ENCODE data around the gene METTL16.

Gene METTL16

DNA sequence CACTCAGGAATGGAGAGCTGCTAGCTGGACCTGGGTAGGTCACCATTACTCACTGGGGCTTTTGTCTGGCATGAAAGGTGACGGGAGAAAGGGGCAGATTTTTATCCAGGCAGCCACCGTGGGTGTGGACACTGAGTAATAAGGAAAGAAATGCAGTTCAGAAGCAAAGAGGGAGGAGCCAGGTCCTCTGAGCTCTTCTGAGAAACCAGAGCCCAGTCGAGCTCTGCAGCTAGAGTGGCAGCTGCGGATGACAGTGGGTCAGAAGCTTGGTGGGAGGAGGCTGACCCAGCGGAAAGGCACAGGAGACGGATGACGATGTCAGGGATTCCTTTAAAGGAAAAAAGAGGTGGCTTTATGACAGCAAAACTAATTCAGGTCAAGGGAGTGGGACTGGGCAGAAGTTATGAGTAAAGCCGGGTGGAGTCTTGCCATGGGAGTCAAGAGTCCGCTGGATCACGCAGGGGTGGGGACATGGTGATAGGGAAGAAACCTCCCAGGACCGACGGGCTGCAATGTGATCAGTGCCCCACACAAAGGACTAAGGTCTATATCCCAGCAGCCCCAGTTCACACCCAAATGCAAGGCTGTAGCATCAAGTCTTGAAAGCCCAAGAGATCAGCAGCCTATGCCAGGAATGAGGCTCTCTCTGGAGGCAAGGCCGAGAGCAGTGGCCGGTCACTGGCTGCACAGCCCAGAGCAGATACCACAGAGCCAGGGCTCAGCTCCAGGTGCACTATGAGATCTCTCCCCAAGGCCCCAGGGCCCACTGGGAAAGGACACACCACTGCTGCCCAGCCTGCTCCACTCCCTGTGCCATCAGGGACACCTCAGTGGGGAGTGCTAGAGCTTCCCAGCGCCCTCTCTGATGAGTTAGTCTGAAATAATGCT, 104.5 kb downstream of the METTL16 start:
- DNase-seq: peak; percentile 84

DNA sequence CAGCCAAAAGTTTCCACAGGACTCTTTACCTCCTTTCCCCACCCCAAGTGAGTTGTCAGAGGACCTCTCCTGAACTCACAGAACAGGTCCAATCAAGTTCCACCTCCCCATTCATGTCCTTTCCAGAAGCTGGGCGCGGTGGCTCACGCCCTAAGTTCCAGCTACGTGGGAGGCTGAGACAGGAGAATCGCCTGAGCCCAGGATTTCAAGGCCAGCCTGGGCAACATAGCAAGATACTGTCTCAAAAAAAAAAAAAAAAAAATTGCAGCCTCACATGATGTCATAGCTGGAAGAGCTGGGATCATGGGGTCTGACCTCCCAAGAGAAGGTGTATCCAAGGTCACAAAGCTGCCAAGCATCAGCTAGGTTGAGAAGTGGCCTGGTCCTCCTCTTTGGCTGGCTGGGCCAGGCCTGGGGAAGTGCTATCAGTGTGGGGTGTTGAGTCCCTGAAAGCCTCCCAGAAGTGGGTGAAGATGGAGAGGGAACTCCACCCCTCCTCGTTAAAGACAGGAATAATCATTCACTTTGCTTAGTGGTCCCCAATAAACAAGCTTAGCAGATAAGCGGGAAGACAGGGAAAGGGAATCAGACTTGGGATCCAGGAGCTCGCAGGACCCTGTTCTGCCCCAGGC, 105.3 kb downstream of the METTL16 start:
- no peak for DNase-seq

DNA sequence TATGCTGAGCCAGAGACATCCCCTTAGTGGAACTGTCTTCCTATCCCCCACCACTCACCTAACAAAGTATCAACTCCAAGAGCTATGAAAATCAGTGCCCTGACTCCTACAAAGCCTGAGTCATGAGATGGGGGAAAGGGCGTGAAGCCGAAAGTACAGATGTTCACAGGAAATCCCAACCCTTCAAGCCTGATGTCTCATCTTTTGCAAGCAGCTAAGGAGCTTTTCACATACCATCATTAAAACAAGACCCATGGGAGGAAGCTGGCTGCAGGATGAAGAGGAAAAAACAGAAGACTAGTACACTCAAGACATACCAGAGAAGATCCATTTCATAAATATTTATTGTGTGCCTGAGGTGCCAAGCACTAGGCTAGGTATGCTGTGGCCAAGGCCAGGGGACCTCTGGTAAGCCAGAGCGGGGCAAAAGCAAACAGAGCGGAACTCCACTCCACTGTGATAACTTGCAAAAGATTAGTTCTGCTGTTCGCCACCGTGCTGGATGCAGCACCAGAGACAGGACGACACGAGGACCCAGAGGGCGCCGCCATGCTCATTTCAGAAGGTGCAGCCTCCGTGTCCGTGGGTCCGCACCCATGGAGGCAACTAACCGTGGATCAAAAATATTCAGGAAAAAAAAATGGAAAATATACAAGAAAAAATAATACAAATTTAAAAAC, 106.3 kb downstream of the METTL16 start:
- peak; percentile 92 for DNase-seq

DNA sequence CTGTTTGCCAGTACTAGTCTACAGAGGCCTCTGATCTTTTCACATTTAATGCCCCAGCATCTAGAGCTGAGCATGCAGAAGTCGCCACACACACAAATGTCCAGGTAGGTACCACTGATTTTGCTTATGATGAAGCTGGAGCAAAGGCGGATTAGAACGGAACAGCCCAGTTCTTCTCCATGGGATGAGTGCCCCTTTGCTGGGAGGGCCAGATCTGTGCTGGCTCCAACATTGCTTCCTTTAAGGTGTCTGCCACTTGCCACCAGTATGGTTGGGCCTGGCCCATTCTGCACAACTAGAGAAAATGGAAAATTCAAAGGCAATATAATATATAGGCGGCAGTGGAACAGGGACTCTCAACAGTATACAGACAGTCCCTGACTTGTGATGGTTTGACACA, 108.6 kb downstream of the METTL16 start:
- DNase-seq: no peak

DNA sequence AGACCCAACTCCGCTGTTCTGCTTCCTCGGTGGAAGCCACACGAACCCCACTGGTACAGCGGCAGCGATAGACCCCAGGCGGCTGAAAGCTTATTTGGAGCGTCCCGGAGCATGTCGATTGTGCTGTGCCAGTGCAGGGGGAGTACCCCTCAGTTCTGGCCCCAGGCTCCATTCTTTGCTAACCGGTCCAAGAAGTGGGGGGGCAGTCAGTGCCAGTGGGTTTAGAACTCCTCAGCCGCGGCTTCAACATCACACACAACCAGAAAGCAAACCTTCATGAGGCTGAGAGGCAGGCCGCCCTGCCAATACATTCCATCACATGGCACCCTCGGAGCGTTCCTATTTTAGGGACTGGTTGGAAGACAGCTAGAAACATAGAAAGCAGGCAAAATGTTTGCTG, 109.1 kb downstream of the METTL16 start:
- no peak for DNase-seq

DNA sequence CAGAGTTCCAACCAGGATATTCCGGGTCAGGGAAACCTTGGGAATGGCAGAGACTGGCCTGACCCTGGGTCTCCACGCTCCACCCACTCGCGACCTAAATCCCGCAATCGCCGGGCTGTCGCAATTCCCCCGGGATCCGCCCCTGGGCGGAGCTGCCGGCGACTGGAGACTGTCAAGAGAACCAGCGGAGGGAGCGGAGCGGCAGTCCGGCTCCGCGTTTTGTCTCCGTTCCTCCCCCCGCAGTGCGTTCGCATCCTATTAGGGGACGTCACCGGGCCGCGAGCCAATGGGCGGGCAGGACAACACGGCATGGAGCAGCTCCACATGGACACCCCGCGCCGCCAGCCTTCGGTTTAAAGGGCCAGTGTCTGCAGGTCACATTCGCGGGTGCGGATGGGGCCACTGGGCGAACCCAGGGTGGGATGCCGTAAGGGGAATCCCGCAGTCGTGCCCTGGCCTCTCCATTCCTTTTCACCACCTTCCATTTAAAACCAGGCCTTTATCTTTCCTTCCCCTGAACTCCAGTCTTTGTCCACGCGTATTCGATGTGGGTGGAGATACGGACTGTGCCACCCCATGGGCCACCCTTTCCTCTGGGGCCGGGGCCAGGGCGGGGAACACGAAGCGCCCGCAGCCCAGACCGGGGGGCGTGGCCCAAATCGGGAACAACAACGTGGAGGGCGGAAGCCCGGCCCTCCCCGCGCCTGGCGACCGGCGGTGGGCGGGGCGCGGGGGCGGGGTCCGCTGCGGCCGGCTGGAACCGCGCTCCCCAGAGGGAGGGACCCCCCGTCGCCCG, 110.1 kb downstream of the METTL16 start:
- peak; percentile 100 for DNase-seq

DNA sequence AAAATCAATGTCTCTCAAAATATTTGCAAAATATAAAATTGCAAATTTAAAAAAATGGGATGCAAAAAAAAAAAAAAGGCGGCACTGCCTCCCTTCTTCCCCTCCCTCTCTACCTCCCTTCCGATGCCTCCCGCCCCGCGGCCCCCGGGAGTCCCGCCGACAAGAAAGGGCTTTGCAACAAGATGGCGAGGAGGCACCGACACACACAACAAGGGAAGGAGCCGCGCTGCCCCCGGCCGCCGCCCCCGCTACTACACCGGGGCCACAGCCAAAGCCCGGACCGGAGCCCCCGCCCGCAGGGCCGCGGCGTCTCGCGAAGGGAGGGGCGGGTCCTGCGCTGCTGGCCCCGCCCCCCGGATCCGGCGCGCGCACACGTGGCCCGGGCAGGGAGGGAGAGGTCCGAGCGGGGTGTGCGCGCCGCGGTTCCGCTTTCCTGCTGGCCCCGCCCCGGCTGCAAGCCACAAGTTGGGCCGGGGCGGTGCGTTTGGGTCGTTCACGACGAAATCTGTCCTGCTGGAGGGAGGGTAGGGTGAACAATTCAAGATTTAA, 110.7 kb downstream of the METTL16 start, which contains the start of gene MNT:
MNT (minus strand) TSS at position 184 of the 549 bp plus-strand sequence. CDS start 348 bp downstream, outside the sequence.
- peak; percentile 96 for DNase-seq

DNA sequence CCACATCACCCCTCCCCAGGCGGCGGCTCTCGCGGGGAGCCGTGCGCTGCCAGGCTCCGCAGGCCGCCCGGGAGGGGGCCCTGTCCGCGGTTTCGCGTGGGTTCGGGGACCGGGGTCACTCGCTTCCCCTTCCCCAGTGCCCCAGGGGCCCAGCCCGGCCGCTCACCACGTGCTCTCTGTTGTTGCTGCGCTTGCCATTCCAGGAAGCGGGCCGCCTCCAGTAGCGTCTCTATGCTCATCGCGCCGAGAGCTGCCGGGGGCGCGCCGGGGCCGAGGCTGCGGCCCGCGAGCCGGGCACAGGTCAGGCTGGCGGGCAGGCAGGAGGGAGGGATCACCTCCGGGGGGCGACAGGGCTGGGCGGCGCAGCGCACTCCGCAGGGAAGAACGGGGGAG, 111.2 kb downstream of the METTL16 start:
- peak; percentile 53 for DNase-seq

DNA sequence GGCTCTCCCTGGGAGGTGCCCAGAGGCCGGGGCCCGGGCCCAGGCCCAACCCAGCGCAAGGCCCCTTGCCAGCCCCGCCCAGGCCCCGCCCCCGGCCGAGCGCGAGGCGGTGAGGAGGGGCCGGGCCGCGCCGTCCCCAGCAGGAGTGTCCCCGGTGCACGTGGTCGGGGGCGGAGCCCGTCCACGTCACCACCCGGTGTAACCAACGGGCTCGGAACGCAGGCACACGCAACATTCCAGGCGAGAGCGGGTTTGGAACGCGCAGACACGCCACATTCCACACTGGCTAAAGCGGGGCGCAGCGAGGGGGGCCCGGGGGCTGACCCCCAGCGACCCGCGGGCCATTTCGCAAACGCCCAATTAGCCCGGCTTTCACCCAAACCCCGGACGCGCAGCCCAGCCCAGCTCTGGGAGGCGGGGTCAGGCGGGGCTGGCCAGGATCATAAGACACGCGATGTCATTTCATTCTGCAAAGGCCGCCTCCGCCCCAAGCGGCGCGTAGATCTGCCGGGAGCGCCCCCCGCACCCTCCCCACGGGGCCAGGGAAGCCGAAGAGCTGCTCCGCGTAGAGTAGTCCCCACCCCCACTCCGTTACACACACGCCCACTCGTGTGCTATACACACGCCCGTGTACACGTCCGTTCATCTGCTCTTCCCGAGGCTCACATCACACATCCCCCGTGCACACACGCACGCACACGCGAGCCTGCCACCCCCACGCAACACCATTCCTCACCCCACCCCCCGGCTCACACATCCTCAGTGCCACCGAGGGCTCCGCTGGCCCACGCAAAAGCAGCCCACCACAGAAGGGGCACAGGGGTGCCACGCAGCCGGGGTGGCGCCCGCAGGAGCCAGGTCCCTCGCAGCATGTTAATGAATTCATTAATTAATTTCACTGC, 111.9 kb downstream of the METTL16 start:
- peak; percentile 96 for DNase-seq

DNA sequence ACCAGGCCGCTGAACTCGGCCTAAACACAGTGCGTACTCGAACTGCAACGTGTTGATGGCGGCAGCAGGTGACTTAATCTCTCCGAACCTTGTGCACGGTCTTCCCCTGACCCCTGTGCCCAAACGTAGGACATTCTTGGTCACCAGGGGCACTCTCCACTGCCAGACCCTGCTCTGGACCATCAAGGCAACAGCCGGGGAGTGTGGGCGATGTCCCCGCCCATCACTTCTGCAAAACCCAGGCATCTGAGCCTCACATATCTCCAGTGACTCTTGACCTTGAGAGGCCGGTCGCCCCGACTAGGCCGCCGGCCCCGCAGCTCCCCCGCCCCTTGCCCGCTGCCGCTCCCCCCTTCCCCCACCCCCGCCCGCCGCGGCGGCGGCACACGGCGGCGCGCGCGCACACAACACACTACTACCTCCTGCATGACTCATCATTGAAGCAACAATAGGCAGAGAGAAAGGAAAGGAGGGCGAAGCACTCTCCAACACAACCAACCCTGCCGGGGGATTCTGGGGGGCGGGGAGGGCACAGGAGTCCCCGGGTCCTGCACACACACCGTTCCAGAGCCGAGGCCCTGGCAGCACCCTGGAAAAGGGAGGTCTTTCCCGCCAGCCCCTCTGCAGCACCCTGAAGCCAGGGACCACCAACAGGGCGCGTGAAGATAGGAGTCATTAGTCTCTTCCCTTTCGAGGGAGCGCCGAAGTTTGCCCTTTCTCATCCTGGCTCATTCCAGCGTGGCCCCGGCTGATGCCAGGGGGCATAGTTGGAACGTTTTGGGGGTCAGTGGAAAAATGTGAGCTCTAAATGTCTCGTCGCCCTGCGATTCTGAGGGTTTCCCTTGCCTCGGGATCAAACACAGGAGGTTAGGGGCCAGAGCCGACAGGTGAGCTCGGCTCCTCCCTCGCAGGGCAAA, 112.8 kb downstream of the METTL16 start:
- DNase-seq: peak; percentile 87

DNA sequence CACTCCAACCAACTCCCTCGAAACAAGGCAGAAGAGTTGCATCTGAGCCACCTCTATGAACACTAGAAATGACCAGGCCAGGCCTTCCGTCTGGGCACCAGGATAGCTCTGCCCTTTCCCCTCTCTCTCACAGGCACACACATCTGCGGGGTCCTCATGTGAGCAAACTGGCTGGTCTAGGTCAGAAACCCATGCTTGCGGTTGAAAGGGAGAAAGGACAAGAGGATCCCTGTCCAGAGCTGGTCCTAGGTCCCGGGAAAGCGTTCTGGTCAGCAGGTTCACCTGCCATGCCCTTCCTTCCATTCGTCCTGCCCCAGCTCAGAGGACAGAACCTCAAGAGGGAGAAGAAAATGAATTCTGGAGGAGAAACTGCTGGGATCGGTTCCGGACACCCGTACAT, 113.5 kb downstream of the METTL16 start:
- DNase-seq: no peak

DNA sequence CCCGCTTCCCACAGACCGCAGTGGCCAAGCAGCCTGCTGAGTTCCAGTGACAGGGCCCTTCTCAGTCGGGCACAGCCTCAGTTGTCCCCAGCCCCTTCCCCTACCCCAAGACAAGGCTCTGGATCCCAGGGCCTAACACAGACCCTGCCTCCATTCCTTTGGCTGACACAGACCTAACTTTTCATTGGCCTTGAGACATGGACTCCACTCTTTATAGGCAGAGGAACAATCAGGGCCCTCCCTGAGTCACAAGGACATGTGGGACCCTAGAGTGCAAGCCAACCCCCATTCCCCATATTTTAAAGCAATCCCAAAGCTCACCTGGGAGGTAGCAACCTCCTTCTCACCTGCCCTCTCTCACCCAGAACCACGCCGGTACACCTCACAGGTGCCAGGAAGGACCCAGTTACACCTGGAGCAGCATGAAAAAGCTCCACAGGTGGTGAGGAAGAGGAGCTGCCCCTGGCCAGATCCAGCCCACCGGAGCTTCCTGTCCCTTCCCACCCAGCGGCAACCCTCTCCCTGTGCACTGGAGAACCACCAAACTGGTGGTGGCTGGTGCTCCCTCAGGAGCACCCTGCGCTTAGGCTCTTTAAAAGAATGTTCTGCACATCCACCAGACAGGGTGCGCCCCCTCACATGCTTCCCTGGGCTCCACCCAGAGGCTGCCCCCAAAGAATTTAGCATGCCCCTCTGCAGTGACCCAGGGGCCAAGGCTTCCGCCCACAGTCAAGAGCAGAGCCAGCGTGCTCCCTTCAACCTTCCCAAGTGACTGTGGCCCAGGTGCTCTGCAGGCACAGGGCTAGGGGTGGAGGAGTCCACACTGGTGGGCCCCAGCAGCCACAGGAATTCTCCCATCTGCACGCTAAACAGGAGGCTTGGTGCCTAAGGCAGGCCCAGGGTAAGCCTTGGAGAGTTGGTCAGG, 114.2 kb downstream of the METTL16 start:
- DNase-seq: no peak

DNA sequence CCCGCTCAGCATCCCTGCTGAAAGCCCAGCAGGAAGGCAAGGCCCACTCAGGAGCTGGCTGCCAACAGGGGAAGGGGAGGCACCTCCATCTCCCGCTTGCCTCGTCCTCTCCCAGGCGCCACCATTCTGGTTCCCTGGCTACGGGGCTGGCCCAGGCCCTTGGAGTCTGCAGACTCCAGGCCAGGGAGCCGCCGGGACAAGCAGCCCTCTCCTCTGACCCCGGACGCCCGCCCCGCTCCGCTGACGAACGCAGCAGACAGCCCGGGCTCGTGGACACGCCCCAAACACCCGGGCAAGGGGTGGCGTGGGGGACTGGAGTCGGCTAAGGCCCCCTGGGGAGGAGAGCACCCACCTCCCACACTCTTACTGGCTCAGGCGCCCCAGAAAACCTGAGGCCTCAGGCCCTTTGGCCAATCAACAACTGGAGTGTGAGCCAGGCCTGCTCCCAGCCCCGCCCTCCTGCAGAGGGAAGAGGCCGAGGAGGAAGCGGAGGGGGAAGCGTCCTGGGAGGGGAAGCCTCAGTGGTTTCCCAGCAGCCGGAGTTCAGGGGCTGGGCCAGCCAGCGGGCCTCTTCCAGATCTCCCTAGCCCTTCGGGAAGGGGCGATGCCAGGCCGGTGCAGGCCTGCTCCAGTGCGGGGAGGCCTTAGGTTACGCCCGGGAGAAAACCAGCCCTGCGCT, 115.0 kb downstream of the METTL16 start:
- peak; percentile 98 for DNase-seq

DNA sequence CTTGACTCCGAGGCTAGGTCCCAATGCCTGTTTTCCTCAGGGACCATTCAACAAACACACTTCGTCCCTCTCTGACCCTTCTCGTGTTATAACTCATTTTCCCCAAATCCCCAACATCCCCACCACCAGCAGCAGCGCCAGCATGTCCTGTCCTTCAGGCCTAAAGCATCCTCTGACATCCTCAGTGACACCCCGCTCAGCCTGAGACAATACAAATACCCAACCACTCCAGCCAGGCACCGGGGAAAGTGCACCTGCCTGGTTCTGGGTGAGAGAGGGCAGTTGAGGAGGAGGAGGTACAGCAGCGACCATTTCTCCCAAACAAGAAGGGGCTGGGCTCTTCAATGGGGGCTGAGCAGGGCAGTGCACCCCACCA, 115.5 kb downstream of the METTL16 start:
- DNase-seq: no peak

DNA sequence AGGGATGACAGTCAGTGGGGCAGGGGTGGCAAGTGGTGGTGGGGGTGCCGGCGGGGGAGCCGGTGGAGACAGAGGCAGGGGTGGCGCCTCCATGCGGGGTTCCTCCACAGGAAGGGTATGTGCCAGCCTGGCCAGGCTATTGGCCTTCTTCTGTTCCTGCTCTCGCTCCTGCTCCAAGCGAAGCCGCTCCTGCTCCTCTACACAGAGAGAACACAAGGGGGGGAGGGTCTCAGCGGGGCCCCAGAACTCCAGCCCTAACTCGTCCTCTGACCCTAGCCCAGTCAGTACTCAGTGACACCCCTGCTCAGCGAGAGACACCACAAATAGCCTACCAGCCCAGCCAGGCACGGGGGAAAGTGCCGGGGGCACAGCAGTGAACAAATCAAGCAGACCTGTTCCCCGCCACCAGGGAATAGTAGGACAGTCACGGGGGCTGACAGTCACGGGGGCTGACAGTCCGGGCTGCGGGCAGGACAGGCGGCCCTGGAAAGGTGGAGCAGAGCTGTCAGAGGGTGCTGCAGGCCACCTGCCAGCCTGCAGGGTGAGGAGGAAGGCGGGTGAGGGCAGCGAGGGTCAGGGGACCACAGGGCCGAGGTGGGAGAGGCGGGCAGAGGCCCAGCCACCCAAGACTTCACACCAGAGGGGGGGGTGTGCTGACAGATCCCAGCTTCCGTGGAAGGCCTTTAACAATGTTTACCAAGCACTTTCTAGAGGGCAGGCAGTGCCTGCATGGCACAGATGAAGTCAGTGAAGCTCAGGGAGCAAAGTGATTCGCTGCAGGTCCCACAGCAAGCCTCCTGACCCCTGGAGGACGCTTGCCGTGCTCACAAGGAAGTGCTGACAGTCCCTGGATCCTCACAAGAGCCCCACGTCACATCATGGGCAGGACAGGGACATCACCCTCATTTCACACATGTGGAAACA, 116.2 kb downstream of the METTL16 start:
- peak; percentile 36 for DNase-seq

DNA sequence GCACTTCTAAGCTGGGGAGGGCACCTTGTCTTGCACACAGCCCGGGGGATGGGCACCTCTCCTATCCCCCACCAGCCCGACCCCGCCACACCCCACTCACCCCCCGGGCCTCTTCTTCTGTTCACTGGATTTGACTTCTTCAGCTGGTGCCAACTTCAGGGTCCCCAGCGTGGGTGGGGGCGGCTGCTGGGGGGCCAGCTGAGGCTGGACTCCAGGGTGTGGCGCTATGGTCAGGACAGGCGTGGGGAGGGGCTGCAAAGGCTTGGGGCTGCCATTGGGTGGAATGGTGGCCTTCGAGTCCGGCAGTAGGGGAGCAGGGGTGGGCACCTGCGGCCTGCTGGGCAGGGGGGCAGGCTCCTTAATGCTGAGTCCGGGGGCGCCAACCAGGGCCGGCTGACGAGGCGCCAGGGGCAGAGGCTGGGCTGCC, 116.9 kb downstream of the METTL16 start:
- no peak for DNase-seq
